Mesendoderm (in vitro differentiated cells): ENCODE data around the gene GNA12.

Experiments
- DNase-seq: peaks from one replicate; pipeline ENCODE4 v3.0.0; 2013
- H2AK5ac ChIP-seq: 2 replicates; pipeline ENCODE4 v1.6.1; 2013; ENCODE audit warnings: low read length, inconsistent platforms
- H2BK120ac ChIP-seq: 2 replicates; pipeline ENCODE4 v1.6.1; 2013; ENCODE audit warnings: low read depth, mild to moderate bottlenecking, low read length, moderate library complexity, mixed read lengths
- H2BK15ac ChIP-seq: replicated peaks from 2 replicates; pipeline ENCODE4 v1.6.1; 2013; ENCODE audit warnings: low read depth, mild to moderate bottlenecking, moderate library complexity
- H2BK5ac ChIP-seq: 2 replicates; pipeline ENCODE4 v1.6.1; 2013; ENCODE audit warnings: low read length, inconsistent platforms
- H3K18ac ChIP-seq: 2 replicates; pipeline ENCODE4 v1.6.1; 2013; ENCODE audit warnings: mild to moderate bottlenecking, low read length, mixed read lengths
- H3K23ac ChIP-seq: one replicate; pipeline ENCODE4 v1.6.1; 2013; ENCODE audit warnings: low read length
- H3K27ac ChIP-seq: 2 replicates; pipeline ENCODE4 v1.5.1; 2013; ENCODE audit warnings: low read depth, mild to moderate bottlenecking, inconsistent platforms, low read length, moderate library complexity
- H3K27me3 ChIP-seq: 2 replicates; pipeline ENCODE4 v1.6.1; 2013; ENCODE audit warnings: low read length, control low read depth, mild to moderate bottlenecking, inconsistent platforms; ENCODE audit not compliant: insufficient read depth, poor library complexity
- H3K36me3 ChIP-seq: 2 replicates; pipeline ENCODE4 v1.6.1; 2013; ENCODE audit warnings: low read length, inconsistent platforms; ENCODE audit not compliant: control insufficient read depth, insufficient read depth
- H3K4ac ChIP-seq: one replicate; pipeline ENCODE4 v1.6.1; 2013; ENCODE audit warnings: low read depth, mild to moderate bottlenecking, low read length, moderate library complexity
- H3K4me1 ChIP-seq: 2 replicates; pipeline ENCODE4 v1.6.1; 2013; ENCODE audit warnings: low read depth, low read length, inconsistent platforms; ENCODE audit not compliant: control insufficient read depth
- H3K4me2 ChIP-seq: 2 replicates; pipeline ENCODE4 v1.6.1; 2013; ENCODE audit warnings: low read length
- H3K4me3 ChIP-seq: 2 replicates; pipeline ENCODE4 v1.5.1; 2013; ENCODE audit warnings: mild to moderate bottlenecking, low read length
- H3K56ac ChIP-seq: one replicate; pipeline ENCODE4 v1.6.1; 2013; ENCODE audit warnings: low read length
- H3K79me1 ChIP-seq: 2 replicates; pipeline ENCODE4 v1.6.1; 2013; ENCODE audit warnings: low read length, inconsistent platforms
- H3K79me2 ChIP-seq: 2 replicates; pipeline ENCODE4 v1.6.1; 2013; ENCODE audit warnings: mild to moderate bottlenecking, low read length; ENCODE audit not compliant: control insufficient read depth, insufficient read depth
- H3K9ac ChIP-seq: 2 replicates; pipeline ENCODE4 v1.6.1; 2013; ENCODE audit warnings: low read length, inconsistent platforms
- H4K5ac ChIP-seq: one replicate; pipeline ENCODE4 v1.6.1; 2013; ENCODE audit warnings: low read length
- H4K8ac ChIP-seq: one replicate; pipeline ENCODE4 v1.6.1; 2013; ENCODE audit warnings: low read depth, mild to moderate bottlenecking, control low read depth, low read length, moderate library complexity
- WGBS: extraction: QIAGEN DNeasy Blood & Tissue Kit; methylation state at CpG from one replicate; pipeline ENCODE4 v1.1.7; 2013; ENCODE audit warnings: low lambda C conversion rate, missing lambda C conversion rate; ENCODE audit not compliant: insufficient coverage; ENCODE audit errors: extremely low coverage; 5-methylcytosine and 5-hydroxymethylcytosine counted together

Gene GNA12

DNA sequence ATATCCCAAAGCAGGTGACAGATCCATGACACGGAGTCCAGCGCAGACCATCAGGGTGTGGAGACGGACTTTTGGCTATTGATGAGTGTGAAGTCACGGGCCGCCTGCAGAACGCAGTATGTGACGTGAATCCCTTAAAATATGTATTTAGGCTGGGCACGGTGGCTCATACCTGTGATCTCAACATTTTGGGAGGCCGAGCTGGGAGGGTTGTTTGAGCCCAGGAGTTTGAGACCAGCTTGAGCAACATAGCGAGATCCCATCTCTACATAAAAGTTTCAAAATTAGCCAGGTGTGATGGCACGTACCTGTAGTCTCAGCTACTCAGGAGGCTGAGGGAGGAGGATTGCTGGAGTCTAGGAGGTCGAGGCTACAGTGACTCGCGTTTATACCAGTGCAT, 158.0 kb downstream of the GNA12 start:
- H3K4me3 ChIP-seq: no peak overlapping the region
- no peak overlapping the region for H3K56ac ChIP-seq
- no peak overlapping the region for H3K27ac ChIP-seq
- no peak overlapping the region for H2BK5ac ChIP-seq
- no peak overlapping the region for H3K4ac ChIP-seq
- H3K23ac ChIP-seq: no peak overlapping the region
- H3K79me2 ChIP-seq: no peaks in the 10 kb centered on the region
- no peaks in the 10 kb centered on the region for H3K4me1 ChIP-seq
- no peak overlapping the region for H3K9ac ChIP-seq
- peaks cover 12% of the 10 kb centered on the region for H3K27me3 ChIP-seq
- no peak overlapping the region for H4K8ac ChIP-seq
- DNase-seq: no peak
- H4K5ac ChIP-seq: no peak overlapping the region
- no peak overlapping the region for H3K18ac ChIP-seq
- H3K79me1 ChIP-seq: no peaks in the 10 kb centered on the region
- H2BK120ac ChIP-seq: no peak overlapping the region
- H2BK15ac ChIP-seq: no peak overlapping the region
- no peak overlapping the region for H2AK5ac ChIP-seq
- H3K36me3 ChIP-seq: no peaks in the 10 kb centered on the region
- WGBS: no CpG with 5 or more reads among the region's 14 CpGs
- H3K4me2 ChIP-seq: no peak overlapping the region

DNA sequence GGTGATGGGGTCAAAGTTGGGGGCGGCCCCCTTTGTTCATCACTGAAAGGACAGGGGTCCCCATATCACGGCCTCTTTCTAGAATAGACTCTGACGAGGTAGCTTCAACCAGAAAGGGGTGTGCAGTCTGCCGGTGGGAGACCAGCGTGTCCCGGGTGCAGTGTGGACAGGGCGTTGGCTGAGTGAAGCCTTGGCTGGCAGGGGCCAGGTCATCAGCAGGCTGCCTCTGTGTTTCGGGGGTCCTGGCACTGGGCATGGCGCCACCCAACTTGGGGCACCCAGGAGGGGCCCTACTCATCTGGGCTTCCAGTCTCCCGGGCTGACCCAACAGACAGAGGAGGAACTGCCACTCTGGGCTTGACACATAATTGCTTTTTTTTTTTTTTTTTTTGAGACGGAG, 159.6 kb downstream of the GNA12 start:
- no peak overlapping the region for H2AK5ac ChIP-seq
- no peak overlapping the region for H2BK15ac ChIP-seq
- no peak overlapping the region for H2BK5ac ChIP-seq
- no peaks in the 10 kb centered on the region for H3K4me1 ChIP-seq
- H3K4me3 ChIP-seq: no peak overlapping the region
- no peak overlapping the region for H2BK120ac ChIP-seq
- H3K18ac ChIP-seq: no peak overlapping the region
- no peaks in the 10 kb centered on the region for H3K79me1 ChIP-seq
- H3K23ac ChIP-seq: no peak overlapping the region
- WGBS: no CpG with 5 or more reads among the region's 11 CpGs
- no peak overlapping the region for H3K4me2 ChIP-seq
- no peak for DNase-seq
- H3K4ac ChIP-seq: no peak overlapping the region
- H3K9ac ChIP-seq: no peak overlapping the region
- H3K79me2 ChIP-seq: no peaks in the 10 kb centered on the region
- H3K27ac ChIP-seq: no peak overlapping the region
- H3K36me3 ChIP-seq: no peaks in the 10 kb centered on the region
- H3K56ac ChIP-seq: no peak overlapping the region
- peaks cover 12% of the 10 kb centered on the region for H3K27me3 ChIP-seq
- no peak overlapping the region for H4K5ac ChIP-seq
- no peak overlapping the region for H4K8ac ChIP-seq

DNA sequence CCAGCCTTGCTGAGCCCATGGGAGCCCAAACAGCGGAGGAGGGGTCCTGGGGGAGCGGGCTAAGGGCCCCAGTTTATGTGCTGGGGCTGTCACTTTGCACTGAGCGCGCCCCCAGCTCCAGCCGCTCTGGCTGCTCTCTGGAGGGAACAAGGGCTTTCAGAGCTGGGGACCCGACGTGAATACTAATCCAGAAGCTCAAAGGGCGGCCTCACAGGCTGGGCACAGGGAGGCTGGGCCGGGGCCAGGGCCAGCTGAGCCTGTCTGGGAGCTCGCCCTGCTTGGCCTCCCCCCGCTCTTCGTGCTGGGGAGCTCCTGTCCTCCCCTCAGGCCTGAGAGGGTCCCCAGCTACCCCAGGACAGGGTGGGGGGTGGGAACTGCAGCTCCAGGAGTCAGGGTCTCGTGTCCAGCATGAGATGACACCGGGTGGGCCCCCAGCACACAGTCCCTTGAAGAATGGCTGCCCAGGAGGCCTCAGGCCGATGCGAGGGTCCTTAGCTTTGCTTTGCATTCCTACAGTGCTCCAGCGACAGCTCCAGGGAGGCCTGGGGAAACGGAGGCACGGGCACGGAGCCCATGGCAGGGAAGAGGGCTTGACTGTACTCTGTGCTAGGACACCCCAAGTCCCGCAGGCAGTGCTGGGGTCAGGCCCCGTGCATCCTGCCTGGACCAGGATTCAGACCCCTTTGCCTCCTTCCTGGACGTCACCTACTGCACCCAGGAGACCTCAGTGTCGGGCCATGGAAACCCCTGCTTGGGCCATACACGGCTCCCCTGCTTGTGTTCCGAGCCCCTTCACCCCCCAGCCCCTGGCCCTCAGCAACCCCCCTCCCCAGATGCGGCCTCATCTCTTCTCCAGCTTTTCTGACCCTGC, 161.9 kb downstream of the GNA12 start:
- H3K79me2 ChIP-seq: no peaks in the 10 kb centered on the region
- no peak overlapping the region for H3K23ac ChIP-seq
- H3K27me3 ChIP-seq: no peaks in the 10 kb centered on the region
- no peaks in the 10 kb centered on the region for H3K79me1 ChIP-seq
- no peak overlapping the region for H2AK5ac ChIP-seq
- H2BK5ac ChIP-seq: no peak overlapping the region
- H3K36me3 ChIP-seq: no peaks in the 10 kb centered on the region
- no peak overlapping the region for H2BK120ac ChIP-seq
- no peak overlapping the region for H2BK15ac ChIP-seq
- no peaks in the 10 kb centered on the region for H3K4me1 ChIP-seq
- H3K27ac ChIP-seq: no peak overlapping the region
- no peak for DNase-seq
- H3K56ac ChIP-seq: no peak overlapping the region
- no peak overlapping the region for H3K4ac ChIP-seq
- no peak overlapping the region for H4K5ac ChIP-seq
- H3K18ac ChIP-seq: no peak overlapping the region
- no peak overlapping the region for H3K4me2 ChIP-seq
- no peak overlapping the region for H4K8ac ChIP-seq
- no peak overlapping the region for H3K4me3 ChIP-seq
- no peak overlapping the region for H3K9ac ChIP-seq
- WGBS: no CpG with 5 or more reads among the region's 27 CpGs

DNA sequence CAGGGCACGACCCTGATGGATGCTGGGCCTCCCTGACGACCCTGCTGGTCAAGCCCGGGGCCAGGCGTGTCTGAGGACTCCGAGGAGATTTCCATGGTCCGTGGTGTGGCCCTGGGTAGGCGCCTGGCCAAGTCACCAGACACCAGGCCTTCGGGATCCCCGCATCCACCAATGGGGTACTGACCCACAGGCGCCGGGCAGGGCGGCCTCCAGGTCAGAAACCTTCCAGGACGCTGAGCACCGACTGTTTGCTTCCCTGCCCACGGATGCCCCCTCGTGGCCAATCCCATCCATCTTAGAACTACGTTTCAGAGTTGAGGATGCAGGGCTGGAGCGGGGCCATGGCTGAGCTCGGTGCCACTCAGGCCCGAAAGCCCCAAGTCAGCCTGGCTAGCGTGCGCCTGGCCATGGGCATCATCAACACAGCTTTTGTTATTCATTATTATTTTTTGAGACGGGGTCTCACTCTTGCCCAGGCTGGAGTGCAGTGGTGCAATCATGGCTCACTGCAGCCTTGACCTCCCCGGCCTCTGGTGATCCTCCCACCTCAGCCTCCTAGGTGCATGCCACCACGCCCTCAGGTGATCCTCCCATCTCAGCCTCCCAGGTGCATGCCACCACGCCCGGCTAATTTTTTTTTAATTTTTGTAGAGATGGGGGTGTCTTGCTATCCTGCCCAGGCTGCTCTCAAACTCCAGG, 163.2 kb downstream of the GNA12 start:
- no peak overlapping the region for H2BK15ac ChIP-seq
- no peak overlapping the region for H4K8ac ChIP-seq
- H2AK5ac ChIP-seq: no peak overlapping the region
- no peak overlapping the region for H3K4me3 ChIP-seq
- no peak overlapping the region for H3K27ac ChIP-seq
- no peaks in the 10 kb centered on the region for H3K79me2 ChIP-seq
- H3K56ac ChIP-seq: no peak overlapping the region
- no peak overlapping the region for H2BK5ac ChIP-seq
- H3K9ac ChIP-seq: no peak overlapping the region
- no peak overlapping the region for H3K4ac ChIP-seq
- no peaks in the 10 kb centered on the region for H3K27me3 ChIP-seq
- WGBS: no CpG with 5 or more reads among the region's 27 CpGs
- peak; percentile 81 for DNase-seq
- H3K36me3 ChIP-seq: no peaks in the 10 kb centered on the region
- no peak overlapping the region for H4K5ac ChIP-seq
- no peak overlapping the region for H3K4me2 ChIP-seq
- no peaks in the 10 kb centered on the region for H3K79me1 ChIP-seq
- H3K4me1 ChIP-seq: no peaks in the 10 kb centered on the region
- H3K23ac ChIP-seq: peak overlapping the region; percentile 94
- H2BK120ac ChIP-seq: no peak overlapping the region
- no peak overlapping the region for H3K18ac ChIP-seq

DNA sequence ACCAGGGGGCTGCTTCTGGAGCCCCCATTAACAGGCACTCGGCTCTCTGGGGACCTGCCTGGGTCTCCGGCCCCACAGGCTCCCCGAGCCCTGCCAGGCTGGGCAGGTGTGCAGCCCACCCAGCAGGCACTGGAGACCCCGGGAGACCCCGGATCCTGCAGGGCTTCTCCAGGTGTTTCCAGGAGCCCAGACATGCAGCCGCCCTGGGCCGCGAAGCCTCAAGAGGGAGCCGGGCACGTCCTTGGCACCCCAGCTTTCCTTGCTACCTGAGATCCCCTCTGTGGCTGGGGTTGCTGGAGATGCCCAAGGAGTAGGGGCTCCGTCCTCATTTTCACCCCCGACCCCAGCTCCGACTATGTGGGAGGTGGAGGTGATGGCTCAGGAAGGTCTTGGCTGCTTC, 163.9 kb downstream of the GNA12 start:
- Histone ChIP-seq H3K79me1 (no peaks in the 10 kb centered on the region), H3K27me3 (no peaks in the 10 kb centered on the region), H3K79me2 (no peaks in the 10 kb centered on the region), H3K23ac (no peak overlapping the region), H3K36me3 (no peaks in the 10 kb centered on the region), H2BK15ac (no peak overlapping the region), H3K4me1 (no peaks in the 10 kb centered on the region), H4K5ac (no peak overlapping the region), H3K9ac (no peak overlapping the region), H3K56ac (no peak overlapping the region), H3K4me2 (no peak overlapping the region), H4K8ac (no peak overlapping the region), H3K27ac (no peak overlapping the region), H2BK5ac (no peak overlapping the region), H2BK120ac (no peak overlapping the region), H3K4me3 (no peak overlapping the region), H3K4ac (no peak overlapping the region), H3K18ac (no peak overlapping the region), H2AK5ac (no peak overlapping the region)
- no CpG with 5 or more reads among the region's 13 CpGs for WGBS
- no peak for DNase-seq
